AG09319 (cell line): Measurements from ENCODE around the gene BTF3.
"Not testable (repeated sequence)": the region's sequence is repeated elsewhere in the genome, so short reads cannot be mapped to it uniquely, and the experiment has no call there.

Experiments used
- DNase-seq: peaks from one replicate; pipeline ENCODE4 v3.0.0-alpha.2; 2010; ENCODE audit warnings: low read depth; ENCODE audit errors: extremely low read depth
- CTCF ChIP-seq: IDR thresholded peaks from 2 replicates; pipeline ENCODE4 v1.5.1; 2011; ENCODE audit warnings: low read depth, mild to moderate bottlenecking, inconsistent platforms, low read length, moderate library complexity

Gene BTF3

GRCh38 chr5:73472116-73472515 lies 26.1 kb upstream of the BTF3 start:
- DNase-seq = no peak
- no peak for TF ChIP-seq CTCF

GRCh38 chr5:73480500-73480899 lies 17.7 kb upstream of the BTF3 start:
- TF ChIP-seq CTCF = no peak
- DNase-seq = no peak

GRCh38 chr5:73482383-73483136 lies 15.7 kb upstream of the BTF3 start:
- no peak for TF ChIP-seq CTCF
- no peak for DNase-seq

GRCh38 chr5:73483676-73484075 lies 14.6 kb upstream of the BTF3 start:
- TF ChIP-seq CTCF = no peak

GRCh38 chr5:73484511-73484910 lies 13.7 kb upstream of the BTF3 start:
- no peak for DNase-seq
- no peak for TF ChIP-seq CTCF

More at GRCh38 chr5:73483676-73484075, 14.6 kb upstream of the BTF3 start:
- no peak for DNase-seq

GRCh38 chr5:73485715-73486114 lies 12.5 kb upstream of the BTF3 start:
- no peak for TF ChIP-seq CTCF
- DNase-seq = no peak

- no peak for TF ChIP-seq CTCF
- DNase-seq = no peak
Observed at GRCh38 chr5:73486119-73486899, 11.9 kb upstream of the BTF3 start.

GRCh38 chr5:73487257-73487656 lies 11.0 kb upstream of the BTF3 start:
- not testable (repeated sequence) for DNase-seq
